ENCODE results near the gene SLC25A2.

Gene SLC25A2

DNA sequence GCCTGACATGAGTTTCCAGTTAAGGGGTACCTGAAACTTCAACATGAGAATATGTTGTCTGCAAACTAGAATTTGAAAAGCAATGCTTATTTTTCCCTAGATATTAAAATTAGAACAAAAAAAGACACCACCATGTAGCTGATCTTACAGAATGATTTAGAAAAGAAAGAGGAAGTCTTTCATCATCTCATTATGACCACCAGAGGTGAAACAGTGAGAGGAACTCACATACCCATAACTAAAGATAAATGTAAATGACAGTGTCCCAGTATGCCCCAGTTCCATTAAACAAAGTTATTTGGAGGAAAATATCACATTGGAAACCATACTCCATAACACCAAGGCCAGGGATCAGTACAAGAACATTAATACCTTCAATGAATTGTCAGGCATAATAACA is 9.9 kb upstream of the SLC25A2 start:
- DNase-seq (ENCODE audit: low read depth): no peak

DNA sequence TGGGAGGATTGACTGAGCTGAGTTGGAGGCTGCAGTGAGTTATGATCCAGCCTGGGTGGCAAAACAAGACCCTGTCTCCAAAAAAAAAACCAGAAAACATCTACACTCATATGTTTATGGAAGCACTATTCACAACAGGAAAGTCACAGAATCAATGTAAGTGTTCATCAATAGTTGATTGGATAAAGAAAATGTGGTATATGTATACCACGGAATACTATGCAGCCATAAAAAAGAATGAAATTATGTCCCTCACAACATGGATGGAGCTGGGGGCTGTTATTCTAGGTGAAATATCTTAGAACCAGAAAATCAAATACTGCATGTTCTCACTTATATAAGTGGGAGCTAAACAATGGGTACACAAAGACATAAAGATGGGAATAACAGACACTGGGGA is 2.8 kb upstream of the SLC25A2 start:
- DNase-seq (ENCODE audit: low read depth): no peak

DNA sequence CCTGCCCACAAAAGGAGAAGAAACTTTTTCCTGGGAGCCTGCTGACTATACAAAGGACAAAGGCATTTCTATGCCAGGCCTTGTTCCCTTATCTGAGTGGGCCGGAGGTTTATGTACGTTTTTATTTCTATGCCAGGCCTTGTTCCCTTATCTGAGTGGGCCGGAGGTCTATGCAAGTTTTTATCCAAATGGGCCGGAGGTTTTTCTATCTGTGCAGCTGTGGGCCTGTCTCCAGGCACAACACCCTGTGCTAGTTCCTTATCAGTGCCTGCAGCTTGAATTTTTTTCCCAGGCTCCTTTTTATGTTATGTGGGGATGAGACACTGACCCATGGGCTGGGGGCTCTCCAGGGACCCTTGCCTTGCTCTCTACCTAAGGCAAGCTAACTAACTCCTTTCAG is 5.5 kb downstream of the SLC25A2 start:
- DNase-seq (ENCODE audit: low read depth): no peak

DNA sequence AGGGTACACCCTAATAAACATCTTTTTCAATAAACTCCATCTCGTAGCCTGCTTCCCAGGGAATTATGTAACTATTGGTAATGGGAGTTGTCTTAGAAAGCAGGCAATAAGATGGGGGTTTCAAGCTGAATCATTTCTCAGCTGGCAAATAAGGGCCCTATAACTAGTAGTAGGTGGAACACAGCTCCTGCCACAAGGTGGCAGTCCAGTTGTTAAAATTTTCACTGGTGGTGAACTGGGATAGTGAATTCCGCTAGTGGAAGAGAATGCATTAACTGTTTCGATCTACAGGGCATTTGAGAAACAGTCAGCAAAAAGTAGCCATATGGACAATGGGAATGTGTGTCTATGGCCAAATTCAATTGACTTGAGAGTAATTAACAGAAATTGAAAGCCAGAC is 30.9 kb downstream of the SLC25A2 start:
- DNase-seq (ENCODE audit: low read depth): no peak

DNA sequence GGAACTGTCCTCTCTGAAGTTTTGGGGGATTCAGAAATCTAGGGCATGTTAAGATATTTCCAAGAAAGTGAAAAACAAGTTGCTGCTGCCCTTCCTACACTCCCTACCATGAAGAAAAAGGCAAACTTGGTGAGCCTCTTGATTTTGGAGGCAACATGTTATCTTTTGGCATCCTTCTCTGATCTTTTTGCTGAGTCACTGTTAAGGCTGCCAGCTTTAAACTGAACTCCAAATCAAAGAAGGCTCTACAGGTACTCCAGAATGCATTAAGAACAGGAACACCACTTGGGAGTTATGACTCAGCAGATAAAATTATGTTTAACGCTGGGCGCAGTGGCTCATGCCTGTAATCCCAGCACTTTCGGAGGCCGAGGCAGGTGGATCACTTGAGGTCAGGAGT is 34.7 kb downstream of the SLC25A2 start:
- DNase-seq (ENCODE audit: low read depth): no peak

DNA sequence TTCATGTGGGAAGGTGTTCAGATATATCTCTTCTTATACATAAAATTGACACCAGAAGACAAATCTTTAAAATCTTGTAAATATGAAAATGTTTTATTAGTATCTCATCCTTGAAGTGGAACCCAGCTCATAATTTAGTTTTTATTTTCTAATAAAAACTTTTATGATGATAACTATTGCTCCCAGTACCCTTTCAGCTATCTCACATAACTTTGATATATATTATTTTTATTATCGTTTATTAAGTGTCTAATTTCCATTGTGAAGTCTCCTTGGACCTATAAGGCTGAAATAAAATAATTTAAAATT is 42.7 kb downstream of the SLC25A2 start:
- no peak for DNase-seq (ENCODE audit: low read depth)

DNA sequence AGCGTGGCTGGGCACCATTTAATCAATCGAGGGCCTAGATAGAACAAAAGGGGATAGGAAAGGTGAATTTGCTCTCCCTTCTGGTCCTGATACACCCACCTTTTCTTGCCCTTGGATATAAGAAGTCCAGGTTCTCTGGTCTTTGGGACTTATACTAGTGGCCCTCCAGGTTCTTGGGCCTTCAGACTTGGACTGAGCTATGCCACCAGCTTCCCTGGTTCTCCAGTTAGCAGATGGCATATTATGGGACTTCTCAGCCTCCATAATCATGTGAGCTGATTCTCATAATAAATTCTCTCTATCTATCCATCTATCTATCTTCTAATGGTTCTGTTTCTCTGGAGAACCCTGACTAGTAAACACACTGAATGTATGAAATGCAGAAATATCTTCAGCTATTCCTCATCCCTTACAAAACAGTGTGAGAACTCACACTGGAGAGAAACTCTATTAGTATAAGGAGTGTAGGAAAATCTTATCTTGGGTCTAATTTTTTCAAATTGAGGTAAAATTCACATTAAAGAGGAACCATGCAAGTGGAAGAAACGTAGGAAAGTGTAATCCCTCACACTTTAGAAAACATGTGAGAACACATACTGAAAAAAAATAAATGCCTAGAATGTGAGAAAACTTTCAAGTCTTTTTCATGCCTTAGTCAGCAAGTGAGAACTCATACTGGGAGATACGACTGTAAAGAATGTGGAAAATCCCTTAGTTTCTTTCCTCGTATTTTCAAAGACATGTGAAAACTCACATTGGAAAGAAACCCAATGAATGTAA is 43.2 kb downstream of the SLC25A2 start:
- DNase-seq (ENCODE audit: low read depth): no peak

DNA sequence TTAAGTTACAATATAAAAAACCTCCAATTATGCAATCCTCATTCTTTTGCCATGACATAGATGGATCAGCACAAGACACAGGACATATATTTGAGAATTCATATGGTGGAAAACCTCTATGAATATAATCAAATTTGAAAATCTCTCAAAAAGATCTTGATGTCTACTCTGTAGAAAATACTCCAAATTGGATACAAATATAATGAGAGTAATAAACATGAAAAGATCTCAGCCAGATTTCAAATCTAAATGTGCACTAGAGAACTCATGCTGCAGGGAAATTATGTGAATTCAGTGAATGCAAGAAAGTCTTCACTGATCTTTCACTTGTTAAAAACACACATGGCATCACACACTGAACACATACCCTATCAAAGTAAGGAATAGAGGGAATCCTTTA is 44.9 kb downstream of the SLC25A2 start:
- DNase-seq (ENCODE audit: low read depth): no peak

DNA sequence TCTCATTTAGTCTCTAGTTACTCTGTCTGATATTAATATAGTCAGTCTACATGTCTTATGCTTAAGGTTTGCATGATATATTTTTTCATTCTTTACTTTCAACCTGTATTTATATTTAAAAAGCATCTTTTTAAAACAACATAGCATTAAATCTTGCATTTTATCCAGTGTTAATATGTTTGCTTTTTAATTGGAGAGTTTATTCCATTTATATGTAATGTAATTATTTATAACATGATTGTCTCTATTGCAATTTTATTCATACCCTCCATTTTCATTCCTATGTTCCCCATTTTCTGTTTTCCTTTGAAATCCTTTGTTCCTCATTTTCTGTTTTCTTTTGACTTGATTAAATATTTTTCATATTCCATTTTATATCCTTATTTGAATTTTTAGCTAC is 45.4 kb downstream of the SLC25A2 start:
- no peak for DNase-seq (ENCODE audit: low read depth)

Measured in stromal cell of bone marrow (primary cell).